Measurements from ENCODE around the gene TRIP13. TPM values are rescaled to one million over a fixed set of nuclear protein-coding genes. Genes with fewer than 3 reads are reported as not detected.
"Not testable (repeated sequence)": the region's sequence is repeated elsewhere in the genome, so short reads cannot be mapped to it uniquely, and the experiment has no call there.

Gene TRIP13
- total RNA-seq, 1 experiment from 2014 or later: 82.0 TPM

DNA sequence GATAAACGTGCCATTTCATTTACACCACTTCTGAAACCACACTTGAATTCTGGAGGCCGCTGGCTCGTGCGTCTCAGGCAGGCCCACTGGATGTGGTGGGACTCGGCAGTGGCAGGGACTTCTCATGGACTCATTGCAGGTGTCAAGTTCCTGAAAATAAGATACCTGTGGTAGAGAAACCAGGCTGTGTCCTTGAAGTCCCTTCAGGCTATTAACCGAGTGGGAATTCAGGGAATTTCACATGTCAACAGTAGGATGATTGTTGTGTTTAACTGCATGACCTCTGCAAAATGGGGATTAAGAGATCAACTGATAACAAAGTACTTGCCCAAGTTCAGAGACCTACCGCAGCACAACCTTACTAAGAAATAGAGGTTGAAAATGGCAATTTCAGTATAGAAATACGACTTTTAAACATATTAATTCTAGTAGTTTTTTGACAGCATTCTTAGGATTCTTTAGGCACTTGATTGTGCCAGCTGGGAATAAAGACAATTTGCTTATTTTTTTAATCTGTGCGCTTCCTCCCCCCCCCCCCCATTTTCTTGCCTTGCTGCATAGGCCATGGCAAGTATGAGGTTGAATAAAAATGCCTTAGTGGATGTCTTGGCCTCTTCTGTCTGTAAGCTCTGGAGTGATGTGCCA is 26.8 kb downstream of the TRIP13 start:
- H3K4me3 ChIP-seq: no peak overlapping the region
- no peaks in the 10 kb centered on the region for H3K9me3 ChIP-seq
- no peak for DNase-seq
- H3K36me3 ChIP-seq: peaks cover 43% of the 10 kb centered on the region
- no peaks in the 10 kb centered on the region for H3K27me3 ChIP-seq

GRCh38 chr5:920321-920720 is 27.6 kb downstream of the TRIP13 start:
- Histone ChIP-seq H3K9me3 (no peaks in the 10 kb centered on the region), H3K36me3 (peaks cover 40% of the 10 kb centered on the region), H3K27me3 (no peaks in the 10 kb centered on the region), H3K4me3 (no peak overlapping the region)
- no peak for DNase-seq

GRCh38 chr5:921456-922435 is 29.1 kb downstream of the TRIP13 start:
- Histone ChIP-seq H3K27me3 (no peaks in the 10 kb centered on the region), H3K4me3 (no peak overlapping the region), H3K36me3 (peaks cover 27% of the 10 kb centered on the region), H3K9me3 (no peaks in the 10 kb centered on the region)
- no peak for DNase-seq

DNA sequence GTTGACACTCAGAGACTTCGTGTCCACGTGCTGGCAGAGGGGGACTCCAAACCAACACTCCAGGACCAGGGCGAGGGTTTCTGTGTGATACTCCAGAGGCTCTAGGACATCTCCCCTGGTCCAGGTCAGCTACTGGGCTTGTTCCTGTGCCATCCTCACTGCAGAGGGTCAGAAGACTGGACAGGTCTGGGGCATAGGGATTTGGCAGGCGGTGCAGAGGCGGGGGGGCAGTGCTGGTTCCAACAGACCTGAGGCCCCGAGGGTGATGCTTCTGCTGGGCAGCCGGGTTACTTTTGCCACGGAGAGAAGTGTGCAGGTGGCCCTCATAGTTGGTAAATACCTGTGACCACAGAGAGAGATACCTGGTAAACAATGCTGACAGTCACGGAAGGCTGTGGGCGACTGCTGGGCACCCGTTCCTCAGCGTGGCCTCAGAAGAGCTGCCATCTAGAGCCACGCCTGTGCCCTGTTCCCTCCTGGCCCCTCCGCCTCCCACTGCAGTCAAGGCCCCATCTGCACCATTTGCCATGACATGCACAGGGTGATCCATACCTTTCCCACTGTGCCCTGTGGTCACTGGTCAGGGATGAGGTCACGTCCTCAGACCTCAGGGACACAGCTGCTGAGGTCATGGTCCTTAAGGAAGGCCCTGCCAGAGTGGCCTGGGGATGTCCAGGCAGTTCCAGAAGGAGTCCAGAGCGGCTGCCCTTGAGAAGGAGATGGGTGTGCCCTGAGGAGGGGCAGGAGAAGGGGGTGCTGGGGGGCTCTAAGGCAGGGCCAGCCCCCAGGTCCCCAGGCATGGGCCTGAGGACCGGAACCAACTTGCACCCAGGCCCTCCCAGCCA is 30.0 kb downstream of the TRIP13 start:
- no peak overlapping the region for H3K4me3 ChIP-seq
- peaks cover 18% of the 10 kb centered on the region for H3K36me3 ChIP-seq

GRCh38 chr5:923281-923873 is 30.7 kb downstream of the TRIP13 start:
- H3K27me3 ChIP-seq: no peaks in the 10 kb centered on the region
- H3K4me3 ChIP-seq: no peak overlapping the region
- DNase-seq: peak; percentile 82

More for the DNA sequence above, 30.0 kb downstream of the TRIP13 start:
- Histone ChIP-seq H3K27me3 (no peaks in the 10 kb centered on the region), H3K9me3 (no peaks in the 10 kb centered on the region)
- DNase-seq: no peak

GRCh38 chr5:926417-927171 is 33.9 kb downstream of the TRIP13 start:
- Histone ChIP-seq H3K36me3 (0 out of 2 replicates have a peak, but pooled peaks cover 3% of the 10 kb centered on the region), H3K9me3 (no peaks in the 10 kb centered on the region), H3K4me3 (no peak overlapping the region), H3K27me3 (no peaks in the 10 kb centered on the region)
- DNase-seq: no peak

More at GRCh38 chr5:923281-923873, 30.7 kb downstream of the TRIP13 start:
- Histone ChIP-seq H3K9me3 (no peaks in the 10 kb centered on the region), H3K36me3 (peaks cover 14% of the 10 kb centered on the region)

DNA sequence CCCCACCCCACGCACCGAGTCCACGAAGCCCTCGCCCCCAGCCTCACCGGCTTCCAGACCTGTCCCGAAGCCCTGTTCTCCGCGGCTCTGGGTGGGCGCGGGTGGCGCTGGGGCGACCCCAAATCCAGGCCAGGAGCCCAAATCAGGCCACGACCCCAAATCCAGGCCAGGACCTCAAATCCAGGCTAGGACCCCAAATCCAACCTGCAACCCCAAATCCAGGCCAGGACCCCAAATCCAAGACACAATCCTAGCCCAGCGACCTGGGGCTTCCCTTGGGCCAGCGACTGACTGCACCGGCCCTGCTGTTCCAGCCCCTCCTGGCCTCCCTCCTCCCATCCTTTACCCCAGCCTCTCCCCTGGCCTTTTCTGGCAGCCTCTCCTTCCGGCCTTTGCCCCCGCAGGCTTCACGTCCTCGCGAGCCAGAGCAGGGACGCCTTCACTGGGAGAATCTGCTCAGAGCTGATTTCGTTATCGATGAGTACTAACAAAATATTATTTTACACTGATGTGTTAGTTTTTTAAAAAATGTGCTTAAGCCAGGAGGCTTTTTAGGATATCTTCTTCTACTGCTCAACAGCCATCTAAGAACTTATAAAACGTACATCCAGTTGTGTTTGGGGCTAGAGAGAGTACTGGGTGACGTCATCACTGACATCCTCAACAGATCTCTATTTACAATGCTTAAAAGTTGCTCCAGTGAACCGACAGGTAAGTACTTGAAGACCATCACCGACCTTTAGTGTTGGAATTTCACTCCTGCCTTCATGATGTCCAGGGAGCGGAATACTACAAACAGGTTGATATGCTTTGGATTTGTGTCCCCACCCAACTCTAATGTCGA is 34.7 kb downstream of the TRIP13 start:
- DNase-seq: no peak
- Histone ChIP-seq H3K36me3 (0 out of 2 replicates have a peak, but pooled peaks cover 3% of the 10 kb centered on the region), H3K27me3 (no peaks in the 10 kb centered on the region), H3K9me3 (no peaks in the 10 kb centered on the region), H3K4me3 (no peak overlapping the region)

GRCh38 chr5:929182-929581 is 36.5 kb downstream of the TRIP13 start:
- H3K27me3 ChIP-seq, DNase-seq, H3K4me3 ChIP-seq, H3K36me3 ChIP-seq, H3K9me3 ChIP-seq: not testable (repeated sequence)

DNA sequence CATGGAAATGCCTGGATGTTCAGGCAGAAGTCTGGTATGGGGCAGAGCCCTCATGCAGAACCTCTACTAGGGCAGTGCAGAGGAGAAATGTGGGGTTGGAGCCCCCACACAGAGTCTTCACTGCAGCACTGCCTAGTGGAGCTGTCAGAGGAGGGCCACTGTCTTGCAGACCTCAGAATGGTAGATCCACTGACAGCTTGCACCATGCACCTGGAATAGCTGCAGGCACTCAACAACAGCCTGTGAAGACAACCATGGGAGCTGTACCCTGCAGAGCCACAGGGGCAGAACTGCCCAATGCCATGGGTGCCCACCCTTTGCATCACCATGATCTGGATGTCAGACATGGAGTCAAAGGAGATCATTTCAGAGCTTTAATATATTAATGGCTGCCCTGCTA is 36.9 kb downstream of the TRIP13 start:
- H3K36me3 ChIP-seq: 0 out of 2 replicates have a peak, but pooled peaks cover 1% of the 10 kb centered on the region
- no peak overlapping the region for H3K4me3 ChIP-seq
- DNase-seq: no peak
- no peaks in the 10 kb centered on the region for H3K9me3 ChIP-seq
- no peaks in the 10 kb centered on the region for H3K27me3 ChIP-seq

- no peak for DNase-seq
Measured at GRCh38 chr5:930866-931265, 38.2 kb downstream of the TRIP13 start.

DNA sequence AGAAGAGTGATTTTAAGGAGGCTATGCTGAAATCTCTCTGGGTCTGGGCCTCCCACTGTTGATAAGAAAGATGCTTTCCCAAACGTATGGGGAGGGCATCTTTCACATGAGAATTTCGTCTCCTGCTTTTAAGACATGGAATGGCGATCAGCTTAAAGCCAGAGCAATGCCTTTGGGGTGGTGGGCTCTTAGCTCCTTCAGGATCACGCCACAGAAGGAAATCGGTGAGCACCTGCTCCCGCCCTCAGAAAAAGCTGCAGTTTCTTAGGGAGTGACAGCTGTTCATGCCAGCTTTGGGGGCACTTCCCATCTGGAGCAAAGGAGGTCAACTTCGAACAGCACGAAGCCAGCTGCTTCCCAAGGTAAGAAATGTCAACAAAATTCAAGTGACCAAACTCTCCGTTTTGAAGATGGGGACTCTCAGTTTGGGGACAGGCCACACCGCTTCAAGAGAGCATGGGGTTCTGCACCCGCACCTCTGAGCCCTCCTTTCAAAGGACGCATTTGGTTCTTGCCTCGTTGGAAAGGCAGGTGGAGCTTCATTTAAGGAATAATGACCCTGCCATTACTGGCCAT is 39.0 kb downstream of the TRIP13 start:
- no peak for DNase-seq
- Histone ChIP-seq H3K36me3 (no peaks in the 10 kb centered on the region), H3K27me3 (no peaks in the 10 kb centered on the region), H3K9me3 (no peaks in the 10 kb centered on the region), H3K4me3 (no peak overlapping the region)

More at GRCh38 chr5:930866-931265, 38.2 kb downstream of the TRIP13 start:
- H3K9me3 ChIP-seq: no peaks in the 10 kb centered on the region
- no peaks in the 10 kb centered on the region for H3K27me3 ChIP-seq
- no peaks in the 10 kb centered on the region for H3K36me3 ChIP-seq
- H3K4me3 ChIP-seq: no peak overlapping the region

- no peak for DNase-seq
- H3K9me3 ChIP-seq: no peaks in the 10 kb centered on the region
- H3K4me3 ChIP-seq: no peak overlapping the region
- no peaks in the 10 kb centered on the region for H3K27me3 ChIP-seq
- no peaks in the 10 kb centered on the region for H3K36me3 ChIP-seq
Measured at GRCh38 chr5:932151-932627, 39.5 kb downstream of the TRIP13 start.

DNA sequence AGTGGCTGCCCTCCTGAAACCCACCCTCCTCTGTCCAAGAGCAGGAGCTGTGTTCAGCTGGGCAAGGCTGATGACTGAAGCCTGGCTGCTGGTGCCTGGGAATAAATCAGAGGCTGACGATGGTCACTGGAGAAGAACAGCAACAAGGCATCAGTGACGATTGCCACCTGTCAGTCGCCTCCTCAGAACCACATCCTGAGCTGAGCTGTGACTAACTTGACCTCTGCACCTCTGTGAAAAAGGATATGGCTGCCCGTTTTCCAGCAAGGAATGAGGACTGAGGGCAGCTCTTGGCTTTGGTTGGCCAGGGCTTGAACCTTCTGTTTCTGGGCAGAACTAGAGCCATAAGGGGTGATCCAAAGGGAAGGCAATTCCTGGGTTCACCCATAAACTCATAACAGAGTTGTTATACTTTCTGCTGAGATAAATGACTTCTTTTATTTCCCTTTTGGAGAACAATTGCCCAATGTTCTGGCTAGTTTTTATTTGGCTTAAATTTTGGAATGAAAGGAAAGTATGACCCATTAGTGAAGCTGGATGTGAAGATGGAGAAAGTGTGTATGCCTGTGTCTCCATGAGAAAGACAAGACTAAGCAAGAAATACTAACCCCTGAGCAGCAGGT is 40.1 kb downstream of the TRIP13 start:
- Histone ChIP-seq H3K36me3 (no peaks in the 10 kb centered on the region), H3K27me3 (no peaks in the 10 kb centered on the region), H3K4me3 (no peak overlapping the region), H3K9me3 (no peaks in the 10 kb centered on the region)
- peak; percentile 37 for DNase-seq

GRCh38 chr5:933251-933861 is 40.7 kb downstream of the TRIP13 start:
- no peaks in the 10 kb centered on the region for H3K36me3 ChIP-seq
- no peak for DNase-seq
- H3K4me3 ChIP-seq: no peak overlapping the region
- H3K9me3 ChIP-seq: no peaks in the 10 kb centered on the region
- H3K27me3 ChIP-seq: no peaks in the 10 kb centered on the region

Data from MG63 (cell line).